Ecto neural progenitor cell (in vitro differentiated cells): ENCODE results near the gene IPO11.
A peak's percentile ranks its signal among the peaks of the same experiment; 100 is the strongest.

Source experiments
- DNase-seq: peaks from one replicate; pipeline ENCODE4 v3.0.0-alpha.2; 2018; ENCODE audit warnings: low spot score

IPO11 gene

GRCh38 chr5:62412549-62413329 lies at the start of gene IPO11:
TSS of gene IPO11 (plus strand) at chr5:62412763. CDS start at chr5:62437280, 24,517 bp downstream.
- peak; percentile 99 for DNase-seq

DNA sequence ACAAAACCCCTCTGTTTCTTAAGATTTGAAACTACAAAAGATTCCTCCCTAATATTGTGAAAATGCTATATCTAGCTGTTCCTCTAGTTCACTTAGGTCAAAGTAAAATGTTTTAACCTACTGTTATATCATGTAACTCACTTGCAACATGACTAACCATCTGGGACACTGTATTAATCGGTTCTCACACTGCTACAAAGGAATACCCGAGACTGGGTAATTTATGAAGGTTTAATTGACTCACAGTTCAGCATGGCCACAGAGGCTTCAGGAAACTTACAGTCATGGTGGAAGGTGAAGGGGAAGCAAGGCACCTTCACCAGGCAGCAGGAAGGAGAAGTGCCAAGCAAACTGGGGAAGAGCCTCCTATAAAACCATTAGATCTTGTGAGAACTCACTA lies 43.5 kb upstream of the IPO11 start:
- no peak for DNase-seq

DNA sequence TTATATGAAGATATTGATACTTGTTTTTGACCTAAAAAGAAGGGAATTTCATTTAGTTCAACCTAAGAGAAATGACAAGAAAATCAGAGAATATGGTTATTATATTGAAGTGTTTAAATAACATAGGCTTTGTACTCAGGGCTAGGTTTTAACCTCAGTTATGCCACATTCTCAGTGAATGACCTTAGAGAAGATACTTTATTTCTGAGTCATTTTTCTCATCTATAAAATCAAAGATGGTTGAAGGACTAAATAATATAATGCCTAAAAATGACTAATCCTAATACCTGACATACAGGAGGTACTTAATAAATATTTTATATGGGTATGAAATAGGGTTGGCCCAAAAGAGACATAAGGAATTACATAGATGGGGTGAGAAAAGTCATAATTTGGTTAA lies 41.2 kb upstream of the IPO11 start:
- DNase-seq, result no peak

GRCh38 chr5:62372600-62372999 lies 40.0 kb upstream of the IPO11 start:
- no peak for DNase-seq

GRCh38 chr5:62373382-62373781 lies 39.2 kb upstream of the IPO11 start:
- no peak for DNase-seq

DNA sequence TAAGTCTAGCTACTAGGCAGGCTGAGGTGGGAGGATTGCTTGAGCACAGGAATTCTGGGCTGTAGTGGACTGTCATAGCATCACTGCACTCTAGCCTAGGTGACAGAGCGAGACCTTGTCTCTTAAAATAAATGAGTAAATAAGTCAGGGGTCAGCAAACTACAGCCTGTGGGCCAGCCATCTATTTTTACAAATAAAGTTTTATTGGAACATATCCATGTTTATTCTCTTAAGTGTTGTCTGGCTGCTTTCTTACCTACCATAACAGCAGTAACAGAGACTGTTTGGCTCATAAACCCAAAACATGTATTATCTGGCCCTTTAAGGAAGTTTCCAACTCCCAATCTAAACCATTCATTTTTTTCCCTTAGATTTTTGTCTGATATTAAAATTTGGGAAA lies 38.5 kb upstream of the IPO11 start:
- no peak for DNase-seq

- DNase-seq, result no peak
These were observed 36.9 kb upstream of the IPO11 start for GRCh38 chr5:62375627-62376026.

GRCh38 chr5:62376064-62376463 lies 36.5 kb upstream of the IPO11 start:
- no peak for DNase-seq

DNA sequence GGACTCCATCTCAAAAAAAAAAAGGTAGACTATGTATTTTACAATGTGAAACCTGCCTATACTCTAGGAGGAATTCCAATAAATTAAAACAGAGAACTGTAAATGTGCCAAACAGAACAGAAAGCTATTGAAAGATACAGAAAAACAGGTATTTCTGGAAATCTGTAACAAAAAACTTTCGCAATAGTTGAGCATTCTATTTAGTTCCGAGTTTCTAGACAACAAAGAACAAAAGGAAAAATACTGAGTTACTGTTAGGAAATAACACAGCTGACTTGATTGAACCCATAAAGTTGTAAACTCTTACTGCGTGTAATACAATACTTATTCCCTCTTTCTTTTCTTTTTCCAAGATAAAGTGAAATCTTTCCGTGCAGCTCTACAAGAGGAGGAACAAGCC lies 27.4 kb upstream of the IPO11 start:
- no peak for DNase-seq

GRCh38 chr5:62385816-62386400 lies 26.7 kb upstream of the IPO11 start:
- no peak for DNase-seq

- no peak for DNase-seq
These were observed 25.7 kb upstream of the IPO11 start for GRCh38 chr5:62386824-62387223.

DNA sequence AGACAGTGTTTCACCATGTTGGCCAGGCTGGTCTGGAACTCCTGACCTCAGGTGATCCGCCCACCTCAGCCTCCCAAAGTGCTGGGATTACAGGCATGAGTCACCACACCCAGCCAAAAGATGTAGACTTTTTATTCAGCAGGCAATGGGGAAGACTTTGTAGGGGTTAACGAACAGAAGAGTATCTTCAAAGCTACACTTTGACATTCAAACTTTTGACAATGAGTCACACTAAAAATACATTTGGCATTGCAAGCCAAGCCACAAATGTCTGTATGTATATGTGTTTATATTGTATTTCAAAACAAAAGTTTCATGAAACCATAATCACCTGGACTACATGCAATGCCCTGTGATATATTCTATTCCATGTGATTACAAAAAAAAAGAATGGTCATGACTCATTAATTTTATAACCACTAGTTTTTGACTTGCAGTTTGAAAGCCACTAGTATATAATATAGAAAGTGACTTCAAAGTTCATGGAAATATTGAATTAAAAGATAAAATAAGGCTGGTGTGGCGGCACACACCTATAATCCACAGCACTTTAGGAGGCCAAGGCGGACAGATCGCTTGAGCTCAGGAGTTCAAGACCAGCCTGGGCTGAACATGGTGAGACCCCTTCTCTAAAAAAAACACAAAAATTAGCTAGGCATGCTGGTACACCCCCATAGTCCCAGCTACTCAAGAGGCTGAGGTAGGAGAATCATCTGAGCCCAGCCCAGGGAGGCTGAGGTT lies 17.2 kb upstream of the IPO11 start:
- DNase-seq, result no peak

DNA sequence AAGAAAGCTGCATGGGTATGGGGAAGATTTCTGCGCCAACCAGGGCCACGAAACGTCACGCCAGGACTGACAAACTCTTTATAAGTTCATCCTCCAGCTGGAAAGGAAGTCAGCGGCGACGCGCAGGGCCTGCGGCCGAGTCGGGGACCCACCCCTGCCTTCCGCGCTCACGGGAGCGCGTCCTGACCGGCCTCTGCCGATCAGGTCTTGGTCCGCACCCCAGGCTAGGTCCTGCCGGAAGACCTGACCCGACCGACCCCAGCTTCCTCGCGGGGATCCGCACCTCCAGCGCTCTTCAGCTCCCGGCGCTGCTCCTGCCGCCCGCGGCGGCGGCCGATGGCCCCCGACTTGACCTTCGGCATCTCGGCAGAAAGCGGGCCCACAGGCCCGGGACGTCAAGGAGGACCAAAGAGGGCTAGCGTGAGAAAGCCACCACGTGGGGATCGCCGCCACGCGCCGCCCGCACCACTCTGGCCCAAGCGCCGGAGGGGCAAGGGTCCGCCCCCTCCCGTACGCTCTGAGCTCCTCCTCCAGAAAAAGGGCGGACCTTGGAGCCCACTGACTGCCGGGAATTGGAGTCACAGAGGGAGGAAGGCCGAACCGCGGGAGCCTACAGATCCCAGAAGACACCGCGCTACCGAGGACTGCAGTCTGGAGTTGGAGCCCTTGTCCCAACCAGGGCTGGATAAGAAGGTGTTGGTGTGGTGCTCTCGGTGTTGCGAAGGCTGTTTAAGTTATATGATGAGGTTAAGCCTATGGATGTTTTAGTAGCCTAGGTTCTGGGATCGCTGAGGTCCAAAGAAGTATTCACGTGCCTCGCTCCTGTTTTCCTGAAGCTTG lies 8.9 kb upstream of the IPO11 start, which contains the start of gene DIMT1:
DIMT1 (minus strand) TSS at position 495 of the 840 bp plus-strand sequence; CDS start at position 362, 133 bp downstream.
- DNase-seq, result peak; percentile 95

DNA sequence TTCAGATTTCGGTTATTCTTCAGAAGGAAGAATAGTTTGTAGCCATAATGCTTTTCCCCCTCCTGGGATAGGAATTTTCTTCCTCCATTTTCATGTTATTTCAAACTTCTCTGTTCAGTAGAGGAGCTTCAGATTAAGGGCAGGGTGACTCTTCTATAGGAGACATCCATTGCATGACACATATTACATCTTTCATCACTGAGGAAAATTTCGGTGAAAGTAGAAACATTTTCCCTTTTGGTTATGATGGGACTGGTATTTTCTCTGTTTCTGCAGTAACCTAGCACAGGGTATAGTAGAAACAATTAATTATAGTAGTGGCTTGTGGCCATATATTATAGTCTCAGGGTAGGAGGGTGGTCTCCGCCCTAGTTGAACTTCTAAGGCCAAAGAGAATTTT lies 1.1 kb downstream of the IPO11 start:
- DNase-seq, result no peak

DNA sequence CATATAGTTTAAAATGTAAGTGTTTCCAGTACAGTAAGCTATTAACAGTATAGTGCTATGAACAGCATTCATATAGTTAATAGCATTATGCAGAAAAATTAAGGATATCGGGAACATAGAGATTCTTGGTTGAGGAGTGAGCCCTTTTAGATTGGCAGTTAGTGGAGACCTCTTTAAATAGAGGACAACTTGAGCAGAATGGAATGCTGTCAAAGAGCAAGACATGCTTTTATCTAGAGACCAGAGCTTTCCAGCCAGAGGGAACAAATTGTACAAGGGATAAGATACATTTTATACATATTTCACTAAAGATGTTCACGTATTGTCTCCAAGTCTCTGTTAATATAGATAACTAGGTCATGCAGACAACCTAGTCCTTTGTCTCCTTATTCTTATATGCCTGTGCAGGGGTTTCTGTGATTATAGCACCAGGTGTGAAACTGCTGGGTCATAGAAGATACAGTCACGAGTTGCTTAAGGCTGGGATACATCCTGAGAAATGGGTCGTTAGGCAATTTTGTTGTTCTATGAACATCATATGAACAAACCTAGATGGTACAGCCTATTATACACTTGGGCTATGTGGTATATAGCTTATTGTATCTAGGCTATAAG lies 6.0 kb downstream of the IPO11 start:
- no peak for DNase-seq

- DNase-seq, result no peak
These were observed 7.0 kb downstream of the IPO11 start for GRCh38 chr5:62419609-62420008.

- DNase-seq, result no peak
These were observed 8.9 kb downstream of the IPO11 start for GRCh38 chr5:62421414-62421813.

DNA sequence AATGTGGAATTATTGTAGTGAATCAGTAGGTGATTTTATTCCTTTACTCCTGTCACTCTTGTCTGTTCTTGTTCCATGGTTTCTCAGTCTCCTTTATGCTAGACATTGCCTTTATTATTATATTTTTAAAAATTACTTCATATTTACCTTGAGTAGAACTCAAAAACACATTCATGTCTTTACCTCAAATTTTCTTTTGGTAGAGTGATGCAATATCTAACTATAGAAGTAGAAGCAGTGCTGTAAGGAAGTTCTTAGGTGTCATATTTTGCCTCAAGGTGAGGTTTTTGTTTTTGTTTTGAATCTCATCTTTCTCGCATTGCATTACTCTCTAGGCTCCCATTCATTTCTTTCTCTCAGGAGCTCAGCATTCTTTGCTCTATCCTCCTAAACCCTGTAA lies 12.2 kb downstream of the IPO11 start:
- DNase-seq, result no peak

- DNase-seq, result no peak
These were observed 19.4 kb downstream of the IPO11 start for GRCh38 chr5:62431735-62432620.

GRCh38 chr5:62432621-62433064 lies 20.1 kb downstream of the IPO11 start:
- DNase-seq, result no peak

GRCh38 chr5:62448528-62448927 lies 36.0 kb downstream of the IPO11 start:
- DNase-seq, result no peak
